HCT116 (cell line): Measurements from ENCODE around the gene TAS2R41. TPM values are rescaled to one million over a fixed set of nuclear protein-coding genes. Genes with fewer than 3 reads are reported as not detected.

Experiments used
- ATAC-seq: fragments of 200-7000 bp; cut with Tn5 transposase; 2 replicates; pipeline ENCODE4 v1.9.1; 2020; ENCODE audit warnings: mild to moderate bottlenecking, moderate library complexity
- BruUV-seq: library from RNA; stranded (reverse); fragments of 400-500 nt; replicated peaks from 2 replicates; lab custom pipeline; 2021; lab: Mats Ljungman, UMichigan
- CTCF ChIA-PET: fragments of 300-600 bp; sonication (Branson Sonifier 250); formaldehyde crosslinking; loops from one replicate; lab custom pipeline; 2021; ENCODE audit warnings: antibody characterized with exemption; lab: Charles Lee
- POLR2A ChIA-PET: fragments of 300-600, 350-600 bp; sonication (Branson Sonifier 250); formaldehyde crosslinking; loops from one replicate; lab custom pipeline; 2021; ENCODE audit warnings: antibody characterized with exemption; lab: Charles Lee
- RAD21 ChIA-PET, 2 experiments: fragments of 300-600 bp; sonication (Branson Sonifier 250); formaldehyde crosslinking; loops; one replicate each; lab custom pipeline; 2023; ENCODE audit warnings: low total read pairs in 2 of 2; ENCODE audit not compliant: uncharacterized antibody in 2 of 2, unreplicated experiment in 2 of 2, low non-redundant PET in 1 of 2; lab: Charles Lee
- DNase-seq: peaks from one replicate; pipeline ENCODE4 v3.0.0-alpha.2; 2010; ENCODE audit warnings: low read depth, low spot score
- H2AFZ ChIP-seq: fragments of 200-600 bp; shearing (Covaris generic), sonication (generic); 2 replicates; pipeline ENCODE4 v1.6.1; 2017; ENCODE audit warnings: low read depth, mixed run types, mixed read lengths, antibody characterized with exemption, low read length; ENCODE audit not compliant: poor library complexity, severe bottlenecking
- H3K27ac ChIP-seq: 2 replicates; pipeline ENCODE4 v1.5.1; 2012; ENCODE audit warnings: low read depth, low read length
- H3K27me3 ChIP-seq: fragments of 200-600 bp; sonication (generic); 2 replicates; pipeline ENCODE4 v1.6.1; 2016; ENCODE audit warnings: mixed run types, low read length, mixed read lengths; ENCODE audit not compliant: insufficient read depth
- H3K36me3 ChIP-seq, 2 experiments: fragments of 200-500 bp in 1 of 2; fragments of 200-600 bp in 1 of 2; sonication (Bioruptor generic) in 1 of 2; sonication (generic) in 1 of 2; 2 replicates each; pipeline versions ENCODE4 v1.5.1 to v1.6.1; 2014 to 2016; ENCODE audit warnings: low read length in 2 of 2, inconsistent platforms in 1 of 2, mixed read lengths in 1 of 2, mixed run types in 1 of 2; ENCODE audit not compliant: insufficient read depth in 2 of 2, control insufficient read depth in 1 of 2
- H3K4me1 ChIP-seq, 2 experiments: fragments of 200-600 bp in 1 of 2; sonication (generic) in 1 of 2; 2 replicates each; pipeline versions ENCODE4 v1.5.1 to v1.6.1; 2012 to 2017; ENCODE audit warnings: low read length in 2 of 2, inconsistent platforms in 1 of 2, mild to moderate bottlenecking in 1 of 2, mixed read lengths in 1 of 2, mixed run types in 1 of 2, moderate library complexity in 1 of 2; ENCODE audit not compliant: insufficient read depth in 2 of 2, control insufficient read depth in 1 of 2
- H3K4me2 ChIP-seq: fragments of 200-600 bp; sonication (generic); 2 replicates; pipeline ENCODE4 v1.6.1; 2017; ENCODE audit warnings: mixed run types, low read length, mixed read lengths
- H3K4me3 ChIP-seq, 2 experiments: fragments of 200-600 bp in 1 of 2; sonication (generic) in 1 of 2; replicated peaks in 1 of 2; 2 replicates each; pipeline ENCODE4 v1.5.1; 2011 to 2016; ENCODE audit warnings: low read length in 2 of 2, control low read depth in 1 of 2, low read depth in 1 of 2, mild to moderate bottlenecking in 1 of 2, mixed read lengths in 1 of 2, mixed run types in 1 of 2
- H3K79me2 ChIP-seq: fragments of 200-600 bp; sonication (generic); 2 replicates; pipeline ENCODE4 v1.6.1; 2017; ENCODE audit warnings: mild to moderate bottlenecking, mixed run types, low read length, moderate library complexity, mixed read lengths; ENCODE audit not compliant: insufficient read depth
- H3K9ac ChIP-seq: fragments of 200-600 bp; sonication (generic); 2 replicates; pipeline ENCODE4 v1.6.1; 2016; ENCODE audit warnings: low read length, mixed read lengths
- H3K9me2 ChIP-seq: fragments of 200-600 bp; sonication (generic), shearing (Covaris generic); 2 replicates; pipeline ENCODE4 v1.6.1; 2017; ENCODE audit warnings: mixed run types, mild to moderate bottlenecking, moderate library complexity; ENCODE audit not compliant: insufficient read depth
- H3K9me3 ChIP-seq, 2 experiments: fragments of 200-500 bp in 1 of 2; fragments of 200-600 bp in 1 of 2; sonication (Bioruptor generic) in 1 of 2; sonication (generic) in 1 of 2; 2 replicates each; pipeline ENCODE4 v1.6.1; 2014 to 2017; ENCODE audit warnings: low read length in 2 of 2, mixed read lengths in 2 of 2, inconsistent platforms in 1 of 2, low read depth in 1 of 2, mild to moderate bottlenecking in 1 of 2, mixed run types in 1 of 2, moderate library complexity in 1 of 2; ENCODE audit not compliant: control insufficient read depth in 1 of 2, insufficient read depth in 1 of 2
- H4K20me1 ChIP-seq: fragments of 200-600 bp; sonication (generic), shearing (Covaris generic); 2 replicates; pipeline ENCODE4 v1.6.1; 2017; ENCODE audit warnings: mixed run types, mild to moderate bottlenecking, moderate library complexity; ENCODE audit not compliant: insufficient read depth
- CTCF ChIP-seq, 3 experiments: fragments of 200-600 bp in 1 of 3; sonication (generic) in 1 of 3; IDR thresholded peaks in 2 of 3; conservative IDR thresholded peaks in 1 of 3; 2 replicates each; pipeline ENCODE4 v1.5.1; 2012 to 2017; ENCODE audit warnings: low read depth in 2 of 3, low read length in 2 of 3, antibody characterized with exemption in 1 of 3, borderline replicate concordance in 1 of 3, control low read depth in 1 of 3, mild to moderate bottlenecking in 1 of 3, mixed read lengths in 1 of 3, mixed run types in 1 of 3, moderate library complexity in 1 of 3; ENCODE audit not compliant: insufficient read depth in 1 of 3
- ELF1 ChIP-seq: IDR thresholded peaks from 2 replicates; pipeline ENCODE4 v1.6.1; 2012; ENCODE audit warnings: low read depth, borderline replicate concordance
- EZH2 ChIP-seq: fragments of 200-600 bp; sonication (generic); IDR thresholded peaks from 2 replicates; pipeline ENCODE4 v1.6.1; 2017; ENCODE audit warnings: antibody characterized with exemption, mixed run types
- EZH2phosphoT487 ChIP-seq: fragments of 200-600 bp; IDR thresholded peaks from 2 replicates; pipeline ENCODE4 v1.6.1; 2018; ENCODE audit warnings: antibody characterized with exemption, borderline replicate concordance
- RAD21 ChIP-seq: IDR thresholded peaks from 2 replicates; pipeline ENCODE4 v1.6.1; 2012; ENCODE audit warnings: low read depth, mild to moderate bottlenecking
- SP1 ChIP-seq: IDR thresholded peaks from 2 replicates; pipeline ENCODE4 v1.6.1; 2012; ENCODE audit warnings: low read depth
- SRF ChIP-seq: IDR thresholded peaks from 2 replicates; pipeline ENCODE4 v1.6.1; 2012; ENCODE audit warnings: low read depth
- TCF7L2 ChIP-seq: IDR thresholded peaks from 2 replicates; pipeline ENCODE4 v1.7.0; 2011; ENCODE audit warnings: borderline replicate concordance, inconsistent platforms; ENCODE audit not compliant: insufficient read depth, insufficient read length; ENCODE audit errors: extremely low read depth
- YY1 ChIP-seq: IDR thresholded peaks from 2 replicates; pipeline ENCODE4 v1.6.1; 2011; ENCODE audit warnings: low read length, low read depth, moderate library complexity, mild to moderate bottlenecking; ENCODE audit not compliant: insufficient replicate concordance; ENCODE audit errors: extremely low read depth
- intact Hi-C: fragments of 100-400 bp; cut with micrococcal nuclease; formaldehyde crosslinking; loops from 2 replicates; pipeline ENCODE4 v1.10.0; 2022
- total RNA-seq: library from RNA; stranded (reverse); gene quantifications from one replicate; pipeline ENCODE4 v1.2.1, GENCODE V29; 2021; ENCODE audit not compliant: unreplicated experiment
- TF ChIP-seq, protein P1 (sequence below): IDR thresholded peaks from 2 replicates; pipeline ENCODE4 v1.6.1; 2011; ENCODE audit warnings: mild to moderate bottlenecking, low read length, moderate library complexity; ENCODE audit not compliant: insufficient replicate concordance; ENCODE audit errors: extremely low read depth
- TF ChIP-seq, protein P2 (sequence below): IDR thresholded peaks from 2 replicates; pipeline ENCODE4 v1.6.1; 2012

The TAS2R41 gene
- total RNA-seq, 1 experiment from 2014 or later: not detected

DNA sequence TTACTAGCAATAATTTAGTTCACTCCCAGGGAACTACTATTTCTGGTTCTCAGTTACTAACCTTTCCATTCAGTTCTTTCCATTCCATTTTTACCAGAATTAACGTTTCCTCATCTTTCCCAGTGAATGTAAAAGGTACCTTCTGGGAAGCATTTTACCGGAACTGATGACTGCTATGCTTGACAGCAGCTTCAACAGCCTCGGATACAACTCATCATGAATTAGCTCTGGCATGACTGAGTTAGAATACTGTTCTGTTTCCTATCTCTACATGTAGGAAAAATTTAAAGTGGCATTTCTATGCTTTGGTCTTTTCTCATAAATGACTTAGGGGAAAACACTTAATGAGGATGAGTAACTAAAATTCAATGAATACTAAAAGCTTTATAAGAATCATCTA is 18.6 kb downstream of the TAS2R41 start:
- BruUV-seq: no TSS peak
- H3K27ac ChIP-seq: no peak overlapping the region
- ChIA-PET CTCF (no interaction called here), RAD21 (no interaction called here), POLR2A (no interaction called here)
- H4K20me1 ChIP-seq: no peaks in the 10 kb centered on the region
- DNase-seq: no peak
- no peak overlapping the region for H3K9ac ChIP-seq
- peaks cover 5 to 23% of the 10 kb centered on the region in 2 experiments; a peak in 3 of 4 replicates for H3K4me1 ChIP-seq
- no peaks in the 10 kb centered on the region for H3K79me2 ChIP-seq
- no peaks in the 10 kb centered on the region for H3K27me3 ChIP-seq
- no peak for ATAC-seq
- intact Hi-C loops: loop anchor here (10.0 kb wide), 1 partner anchor 491 kb away; no protein-coding TSS in a partner anchor
- H3K4me2 ChIP-seq: no peak overlapping the region
- H3K9me3 ChIP-seq: no peaks in the 10 kb centered on the region
- H3K9me2 ChIP-seq: no peaks in the 10 kb centered on the region
- no peak overlapping the region for H2AFZ ChIP-seq
- no peak overlapping the region for H3K4me3 ChIP-seq
- TF ChIP-seq, protein P1, sequence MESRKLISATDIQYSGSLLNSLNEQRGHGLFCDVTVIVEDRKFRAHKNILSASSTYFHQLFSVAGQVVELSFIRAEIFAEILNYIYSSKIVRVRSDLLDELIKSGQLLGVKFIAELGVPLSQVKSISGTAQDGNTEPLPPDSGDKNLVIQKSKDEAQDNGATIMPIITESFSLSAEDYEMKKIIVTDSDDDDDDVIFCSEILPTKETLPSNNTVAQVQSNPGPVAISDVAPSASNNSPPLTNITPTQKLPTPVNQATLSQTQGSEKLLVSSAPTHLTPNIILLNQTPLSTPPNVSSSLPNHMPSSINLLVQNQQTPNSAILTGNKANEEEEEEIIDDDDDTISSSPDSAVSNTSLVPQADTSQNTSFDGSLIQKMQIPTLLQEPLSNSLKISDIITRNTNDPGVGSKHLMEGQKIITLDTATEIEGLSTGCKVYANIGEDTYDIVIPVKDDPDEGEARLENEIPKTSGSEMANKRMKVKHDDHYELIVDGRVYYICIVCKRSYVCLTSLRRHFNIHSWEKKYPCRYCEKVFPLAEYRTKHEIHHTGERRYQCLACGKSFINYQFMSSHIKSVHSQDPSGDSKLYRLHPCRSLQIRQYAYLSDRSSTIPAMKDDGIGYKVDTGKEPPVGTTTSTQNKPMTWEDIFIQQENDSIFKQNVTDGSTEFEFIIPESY: no peak
- no peak for TF ChIP-seq EZH2phosphoT487
- TF ChIP-seq RAD21: no peak
- TF ChIP-seq YY1: no peak
- H3K36me3 ChIP-seq: no peaks in the 10 kb centered on the region

GRCh38 chr7:143497008-143497795 is 19.5 kb downstream of the TAS2R41 start:
- no peaks in the 10 kb centered on the region for H3K27me3 ChIP-seq
- no peaks in the 10 kb centered on the region for H3K36me3 ChIP-seq
- H3K4me3 ChIP-seq: no peak overlapping the region
- H3K4me1 ChIP-seq: peaks cover 0 to 15% of the 10 kb centered on the region in 2 experiments; a peak in 2 of 4 replicates
- ChIA-PET CTCF (no interaction called here), RAD21 (no interaction called here), POLR2A (no interaction called here)
- no TSS peak for BruUV-seq
- H2AFZ ChIP-seq: no peak overlapping the region
- DNase-seq: no peak
- H3K9me2 ChIP-seq: no peaks in the 10 kb centered on the region
- ATAC-seq: no peak
- no peaks in the 10 kb centered on the region for H3K79me2 ChIP-seq
- H4K20me1 ChIP-seq: no peaks in the 10 kb centered on the region
- no peaks in the 10 kb centered on the region for H3K9me3 ChIP-seq
- intact Hi-C loops: loop anchor here (10.0 kb wide), 1 partner anchor 492 kb away; no protein-coding TSS in a partner anchor
- no peak overlapping the region for H3K4me2 ChIP-seq
- no peak overlapping the region for H3K9ac ChIP-seq
- no peak overlapping the region for H3K27ac ChIP-seq
- TF ChIP-seq TCF7L2: no peak
- no peak for TF ChIP-seq EZH2
- TF ChIP-seq, protein P2, sequence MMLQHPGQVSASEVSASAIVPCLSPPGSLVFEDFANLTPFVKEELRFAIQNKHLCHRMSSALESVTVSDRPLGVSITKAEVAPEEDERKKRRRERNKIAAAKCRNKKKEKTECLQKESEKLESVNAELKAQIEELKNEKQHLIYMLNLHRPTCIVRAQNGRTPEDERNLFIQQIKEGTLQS: no peak
- no peak for TF ChIP-seq SP1
- no peak for TF ChIP-seq RAD21
- TF ChIP-seq SRF: no peak
- no peak for TF ChIP-seq ELF1
- TF ChIP-seq CTCF (IDR thresholded peaks at IDR 0.05 in 2 of 3, conservative IDR thresholded peaks at IDR 0.05 in 1 of 3; ENCODE audit: borderline replicate concordance in 1 of 3, insufficient read depth in 1 of 3, low read depth in 2 of 3, low read length in 2 of 3): no peak
- no peak for TF ChIP-seq EZH2phosphoT487
